HG03432 (cell line): ENCODE results near the gene SPATA20.
A peak's percentile ranks its signal among the peaks of the same experiment; 100 is the strongest.

Experiments used
- ATAC-seq: cut with Tn5 transposase; IDR thresholded peaks from one replicate; pipeline ENCODE4 v1.9.1; 2021; ENCODE audit warnings: mild to moderate bottlenecking, moderate library complexity; ENCODE audit not compliant: unreplicated experiment

Gene SPATA20

DNA sequence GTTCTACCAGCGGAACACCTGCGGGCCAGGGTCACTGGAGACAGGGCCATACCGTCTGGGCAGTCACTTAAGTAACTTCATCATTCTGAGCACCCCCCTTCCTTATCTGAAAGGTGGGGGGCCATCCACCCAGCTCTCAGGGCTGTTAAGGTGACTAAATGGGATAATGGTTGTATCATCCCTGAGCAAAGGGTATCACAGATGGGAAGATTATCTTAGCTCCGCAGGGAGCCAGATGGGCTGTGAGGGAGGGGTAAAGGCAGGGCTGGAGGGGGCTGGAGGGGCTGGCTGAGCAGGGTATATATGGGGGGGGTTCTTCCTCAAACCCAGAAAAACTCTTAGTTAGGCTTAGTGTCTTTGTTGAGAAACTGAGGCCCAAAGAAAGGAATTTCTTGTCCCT is 10.7 kb downstream of the SPATA20 start:
- no peak for ATAC-seq

GRCh38 chr17:50558091-50558490 is 11.1 kb downstream of the SPATA20 start:
- ATAC-seq, result no peak

- no peak for ATAC-seq
These were observed 11.6 kb downstream of the SPATA20 start for GRCh38 chr17:50558581-50558940.

GRCh38 chr17:50558941-50559614 is 12.1 kb downstream of the SPATA20 start:
- no peak for ATAC-seq

DNA sequence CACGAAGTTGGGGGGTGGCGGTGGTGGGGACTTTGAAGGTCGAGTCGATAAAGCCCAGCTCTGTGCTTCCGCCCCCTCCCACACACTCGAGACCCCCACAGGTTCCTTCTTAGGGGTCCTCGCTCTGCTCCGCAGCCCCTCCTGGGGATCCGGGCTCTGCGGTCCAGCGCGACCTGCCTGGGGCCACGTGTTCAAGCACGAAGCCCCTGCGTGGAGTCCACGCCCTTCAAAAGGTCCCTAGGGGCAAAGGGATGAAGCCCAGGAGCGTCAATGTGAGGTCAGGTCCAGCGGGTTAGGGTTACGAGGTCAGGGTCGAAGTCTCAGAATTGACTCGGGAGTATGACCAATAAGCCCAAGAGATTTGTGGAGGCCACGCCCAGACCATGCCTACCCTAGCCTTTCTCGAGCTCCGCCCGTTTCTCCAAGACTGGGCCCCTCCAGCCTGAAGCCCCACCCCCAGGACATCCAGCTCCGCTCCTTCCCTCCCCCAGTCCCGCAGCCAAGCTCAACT is 12.8 kb downstream of the SPATA20 start:
- ATAC-seq, result no peak

- ATAC-seq, result peak; percentile 93
These were observed 13.3 kb downstream of the SPATA20 start, which contains the start of gene CACNA1G for GRCh38 chr17:50560185-50560824. CACNA1G (plus strand) TSS chr17:50560715; CDS start chr17:50561460, 745 bp downstream.

- peak; percentile 5 for ATAC-seq
These were observed 14.2 kb downstream of the SPATA20 start for GRCh38 chr17:50560931-50561745.

DNA sequence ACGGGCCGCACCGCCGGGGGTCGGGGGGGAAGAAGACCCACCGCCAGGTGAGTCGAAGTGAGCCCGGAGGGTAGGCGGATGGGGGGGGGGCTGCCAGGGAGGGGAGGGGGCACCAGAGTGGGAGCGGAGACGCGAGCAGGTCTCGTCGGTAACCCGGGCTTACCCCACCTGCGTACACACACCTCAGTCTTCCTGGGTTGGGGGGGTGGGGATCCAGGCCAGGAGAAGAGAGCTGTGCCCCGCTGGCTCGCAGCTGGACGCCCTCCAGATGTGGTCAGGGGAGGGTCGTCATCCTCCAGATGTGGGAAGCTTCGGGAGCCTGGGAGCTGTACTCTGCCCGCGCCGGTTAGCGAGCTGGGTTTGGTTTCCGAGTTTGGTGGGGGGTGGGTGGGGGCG is 14.8 kb downstream of the SPATA20 start:
- ATAC-seq, result no peak

GRCh38 chr17:50562242-50563091 is 15.5 kb downstream of the SPATA20 start:
- ATAC-seq, result no peak

- ATAC-seq, result no peak
These were observed 16.1 kb downstream of the SPATA20 start for GRCh38 chr17:50563092-50563511.

DNA sequence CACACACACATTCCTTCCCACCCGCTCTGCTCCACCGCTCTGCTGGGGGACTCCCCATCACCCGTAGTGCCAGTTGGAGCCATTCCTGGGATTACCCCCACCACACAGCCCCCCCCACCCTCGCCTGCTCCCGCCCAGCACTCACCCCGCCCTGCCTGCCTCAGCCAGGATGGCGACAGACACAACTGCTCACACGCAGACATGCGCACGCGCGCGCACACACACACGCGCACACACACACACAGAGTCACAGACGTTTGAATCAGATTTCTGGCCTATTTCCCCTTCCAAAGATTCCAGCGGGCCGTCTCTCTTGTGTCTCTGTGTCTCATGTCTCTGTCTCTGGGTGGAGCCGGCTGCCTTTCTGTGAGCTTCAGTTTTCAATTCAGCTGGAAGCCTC is 17.9 kb downstream of the SPATA20 start:
- no peak for ATAC-seq

DNA sequence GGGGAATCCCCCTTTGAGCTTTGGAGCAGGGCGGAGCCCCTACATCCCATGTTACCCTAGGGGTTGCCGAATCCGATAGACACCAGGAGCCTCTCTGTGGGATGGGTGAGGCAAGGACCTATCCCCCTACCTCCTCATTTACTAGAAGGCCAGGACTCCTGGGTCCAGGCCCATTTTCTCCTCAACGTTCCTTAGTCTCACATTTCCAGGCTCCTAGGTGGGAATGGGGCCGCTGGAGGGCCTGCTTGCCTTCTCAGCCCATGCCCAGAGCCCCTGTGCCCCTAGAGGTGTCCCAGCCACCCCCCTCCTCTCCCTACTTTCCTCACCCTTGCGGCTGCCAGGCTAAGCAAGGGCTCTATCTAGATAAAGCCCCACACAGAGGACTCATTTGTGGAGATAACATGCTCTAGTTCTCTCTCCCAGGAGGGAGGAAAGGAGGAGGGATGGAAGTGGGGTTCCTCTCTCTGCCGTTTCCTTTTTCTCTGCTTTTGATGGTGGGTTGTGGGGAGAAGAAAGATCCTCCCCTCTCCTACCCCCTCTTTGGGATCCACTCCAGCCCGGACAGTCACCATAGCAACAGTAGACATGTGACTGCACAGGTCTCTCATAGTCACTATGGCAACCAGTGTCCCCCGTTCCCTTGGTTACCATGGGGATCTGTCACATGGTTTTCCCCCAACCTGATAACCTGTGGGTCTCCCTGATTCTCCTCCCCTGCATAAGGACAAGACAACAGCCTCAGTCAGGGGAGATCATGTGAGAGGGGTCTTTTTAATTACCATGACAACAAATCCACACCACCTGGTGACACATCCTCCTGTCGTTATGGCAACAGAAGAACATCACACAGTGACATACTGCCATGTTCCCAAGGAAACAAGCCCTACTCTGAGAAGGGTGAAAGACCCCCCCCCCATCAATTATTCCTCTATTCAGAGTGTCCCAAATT is 18.7 kb downstream of the SPATA20 start:
- ATAC-seq, result no peak

- ATAC-seq, result no peak
These were observed 19.9 kb downstream of the SPATA20 start for GRCh38 chr17:50566886-50567285.

DNA sequence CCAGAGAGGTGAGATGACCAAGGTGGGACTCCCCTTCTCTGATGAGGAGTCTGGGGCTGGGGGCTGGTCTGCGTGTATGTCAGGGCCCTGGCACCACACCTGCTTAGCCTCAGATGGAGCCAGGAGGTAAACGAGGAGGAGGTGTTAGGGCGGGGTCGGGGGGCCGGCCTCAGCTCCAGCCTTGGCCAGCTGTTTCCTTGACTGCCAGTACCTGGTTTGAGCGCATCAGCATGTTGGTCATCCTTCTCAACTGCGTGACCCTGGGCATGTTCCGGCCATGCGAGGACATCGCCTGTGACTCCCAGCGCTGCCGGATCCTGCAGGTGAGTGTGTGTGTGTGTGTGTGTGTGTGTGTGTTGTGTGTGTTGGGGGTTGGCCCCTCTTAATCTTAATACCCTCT is 21.7 kb downstream of the SPATA20 start:
- ATAC-seq, result no peak

- ATAC-seq, result no peak
These were observed 22.6 kb downstream of the SPATA20 start for GRCh38 chr17:50569592-50569991.

DNA sequence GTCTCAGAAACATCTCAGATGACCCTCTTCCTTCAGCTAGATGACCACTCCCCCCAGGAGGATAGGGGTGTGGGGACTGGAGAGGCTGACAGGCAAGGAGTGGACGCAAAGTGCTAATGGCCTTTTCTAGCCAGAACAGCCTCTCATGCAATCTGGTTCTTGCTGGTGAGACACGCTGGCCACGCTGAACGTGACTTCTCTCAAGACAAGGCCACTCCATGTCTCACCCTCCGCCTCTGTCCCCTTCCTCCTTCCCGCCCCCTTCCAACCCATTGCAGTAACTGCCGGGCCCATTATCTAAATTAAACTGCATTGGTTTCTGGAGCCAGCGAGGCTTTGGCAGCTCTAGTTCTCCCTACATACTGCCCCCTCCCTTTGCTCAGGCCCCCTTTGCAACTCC is 23.1 kb downstream of the SPATA20 start:
- ATAC-seq, result no peak

GRCh38 chr17:50570528-50570927 is 23.6 kb downstream of the SPATA20 start:
- no peak for ATAC-seq

DNA sequence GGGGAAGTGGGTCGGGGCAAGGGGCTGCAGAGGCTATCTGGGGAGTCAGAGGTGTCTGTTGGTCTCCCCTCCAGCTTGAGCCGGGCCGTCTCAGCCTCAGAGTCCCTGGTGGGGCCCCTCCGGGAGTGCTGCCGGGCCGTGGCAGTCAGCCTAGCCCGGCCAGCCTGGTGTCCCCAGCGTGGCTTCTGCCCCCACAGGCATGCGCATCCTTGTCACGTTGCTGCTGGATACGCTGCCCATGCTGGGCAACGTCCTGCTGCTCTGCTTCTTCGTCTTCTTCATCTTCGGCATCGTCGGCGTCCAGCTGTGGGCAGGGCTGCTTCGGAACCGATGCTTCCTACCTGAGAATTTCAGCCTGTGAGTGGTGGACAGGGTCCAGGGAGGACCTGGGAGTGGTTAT is 24.7 kb downstream of the SPATA20 start:
- ATAC-seq, result no peak

- ATAC-seq, result no peak
These were observed 25.6 kb downstream of the SPATA20 start for GRCh38 chr17:50572541-50572940.
